VCaP (cell line): ENCODE data around the gene SRD5A1.

Experiments used
- H3K27ac ChIP-seq: fragments of 450-650 bp; 2 replicates; pipeline ENCODE4 v1.5.1; 2017
- TF ChIP-seq, protein P1 (sequence below): fragments of 450-650 bp; conservative IDR thresholded peaks from 2 replicates; pipeline ENCODE4 v1.5.1; 2017; ENCODE audit warnings: mild to moderate bottlenecking, moderate library complexity

SRD5A1 gene

DNA sequence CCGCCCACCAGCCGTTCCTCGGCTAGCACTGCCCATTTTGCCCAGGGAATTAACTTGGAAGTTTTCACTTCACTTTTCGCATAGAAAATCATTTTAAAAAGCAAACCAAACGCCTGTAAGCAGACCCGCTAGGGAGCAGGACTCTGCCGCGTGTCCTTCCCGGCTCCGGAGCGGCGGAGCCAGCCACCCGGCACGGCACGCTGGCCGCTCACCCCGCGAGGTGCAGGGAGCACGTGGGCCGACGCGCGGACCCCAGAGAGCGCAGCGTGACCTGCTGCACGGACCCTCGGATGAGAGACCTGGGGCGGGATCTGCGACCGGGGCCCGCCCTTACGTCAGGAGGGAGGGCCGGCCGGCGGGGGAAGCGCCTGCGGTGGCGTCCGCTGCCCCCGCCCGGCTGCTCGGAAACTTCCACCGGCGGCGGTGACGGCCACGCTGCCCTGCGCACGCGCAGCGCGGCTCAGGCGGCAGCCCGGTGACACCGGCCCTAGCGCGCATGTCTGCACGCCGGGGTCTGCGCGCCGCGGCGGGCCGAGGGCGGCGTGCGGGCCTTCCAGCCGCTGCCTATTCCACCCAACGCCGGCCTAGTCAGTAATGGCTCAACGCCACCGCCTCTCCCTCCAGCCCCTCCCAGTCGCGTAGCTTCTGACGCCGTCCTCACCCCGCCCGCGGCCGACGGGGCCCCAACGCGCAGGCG, 79.5 kb downstream of the SRD5A1 start:
- TF ChIP-seq, protein P1, sequence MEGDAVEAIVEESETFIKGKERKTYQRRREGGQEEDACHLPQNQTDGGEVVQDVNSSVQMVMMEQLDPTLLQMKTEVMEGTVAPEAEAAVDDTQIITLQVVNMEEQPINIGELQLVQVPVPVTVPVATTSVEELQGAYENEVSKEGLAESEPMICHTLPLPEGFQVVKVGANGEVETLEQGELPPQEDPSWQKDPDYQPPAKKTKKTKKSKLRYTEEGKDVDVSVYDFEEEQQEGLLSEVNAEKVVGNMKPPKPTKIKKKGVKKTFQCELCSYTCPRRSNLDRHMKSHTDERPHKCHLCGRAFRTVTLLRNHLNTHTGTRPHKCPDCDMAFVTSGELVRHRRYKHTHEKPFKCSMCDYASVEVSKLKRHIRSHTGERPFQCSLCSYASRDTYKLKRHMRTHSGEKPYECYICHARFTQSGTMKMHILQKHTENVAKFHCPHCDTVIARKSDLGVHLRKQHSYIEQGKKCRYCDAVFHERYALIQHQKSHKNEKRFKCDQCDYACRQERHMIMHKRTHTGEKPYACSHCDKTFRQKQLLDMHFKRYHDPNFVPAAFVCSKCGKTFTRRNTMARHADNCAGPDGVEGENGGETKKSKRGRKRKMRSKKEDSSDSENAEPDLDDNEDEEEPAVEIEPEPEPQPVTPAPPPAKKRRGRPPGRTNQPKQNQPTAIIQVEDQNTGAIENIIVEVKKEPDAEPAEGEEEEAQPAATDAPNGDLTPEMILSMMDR, result peak; percentile 0; the same call in 1 of the 2 replicates
- peak overlapping the region; percentile 98 for H3K27ac ChIP-seq

DNA sequence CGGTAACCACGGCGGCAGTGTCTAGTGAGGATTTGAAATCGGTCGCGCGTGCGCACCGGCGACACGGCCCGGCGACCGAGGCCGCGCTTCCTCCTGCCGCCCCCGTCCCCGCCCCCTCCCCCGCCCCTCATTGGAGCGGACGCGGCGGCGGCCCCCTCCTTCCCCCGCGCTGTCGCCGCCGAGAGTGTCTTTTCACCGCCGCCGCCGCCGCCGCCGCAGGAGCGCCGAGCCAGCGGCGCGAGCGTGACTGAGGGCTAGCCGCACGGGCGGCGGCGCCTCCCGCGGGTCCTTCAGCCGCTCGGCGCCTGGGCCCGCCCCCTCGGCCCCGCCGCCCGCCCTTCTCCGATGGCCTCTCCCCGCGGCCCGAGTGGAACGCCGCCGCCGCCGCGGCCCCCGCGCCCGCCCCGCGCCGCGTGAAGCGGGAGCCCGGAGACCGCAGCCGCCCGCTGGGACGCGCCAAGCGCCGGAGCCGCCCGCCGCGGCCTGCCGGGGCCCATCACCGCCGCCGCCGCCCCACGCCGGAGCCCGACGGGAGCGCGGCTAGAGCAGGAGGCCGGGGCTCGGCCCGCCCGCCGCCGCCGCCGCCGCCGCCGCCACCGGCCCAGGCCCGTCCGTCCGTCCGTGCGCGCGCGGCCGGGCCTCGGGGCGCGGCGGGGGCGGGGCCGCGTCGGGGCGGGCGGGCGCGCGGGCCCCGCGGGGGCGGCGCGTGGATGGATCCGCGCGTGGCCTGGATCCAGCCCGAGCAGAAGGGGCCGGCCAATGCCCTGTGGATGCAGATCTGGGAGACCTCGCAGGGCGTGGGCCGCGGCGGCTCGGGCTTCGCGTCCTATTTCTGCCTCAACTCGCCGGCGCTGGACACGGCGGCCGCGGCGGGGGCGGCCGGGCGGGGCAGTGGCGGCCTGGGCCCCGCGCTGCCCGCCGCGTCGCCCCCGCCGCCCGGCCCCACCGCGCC, 80.3 kb downstream of the SRD5A1 start, which contains the start of gene TENT4A:
Gene TENT4A (plus strand): TSS at position 159 of the 952 bp plus-strand sequence. CDS start 552 bp downstream, at position 711.
- TF ChIP-seq, protein P1, result no peak
- H3K27ac ChIP-seq, result peak within 1 kb of the TSS; percentile 98

DNA sequence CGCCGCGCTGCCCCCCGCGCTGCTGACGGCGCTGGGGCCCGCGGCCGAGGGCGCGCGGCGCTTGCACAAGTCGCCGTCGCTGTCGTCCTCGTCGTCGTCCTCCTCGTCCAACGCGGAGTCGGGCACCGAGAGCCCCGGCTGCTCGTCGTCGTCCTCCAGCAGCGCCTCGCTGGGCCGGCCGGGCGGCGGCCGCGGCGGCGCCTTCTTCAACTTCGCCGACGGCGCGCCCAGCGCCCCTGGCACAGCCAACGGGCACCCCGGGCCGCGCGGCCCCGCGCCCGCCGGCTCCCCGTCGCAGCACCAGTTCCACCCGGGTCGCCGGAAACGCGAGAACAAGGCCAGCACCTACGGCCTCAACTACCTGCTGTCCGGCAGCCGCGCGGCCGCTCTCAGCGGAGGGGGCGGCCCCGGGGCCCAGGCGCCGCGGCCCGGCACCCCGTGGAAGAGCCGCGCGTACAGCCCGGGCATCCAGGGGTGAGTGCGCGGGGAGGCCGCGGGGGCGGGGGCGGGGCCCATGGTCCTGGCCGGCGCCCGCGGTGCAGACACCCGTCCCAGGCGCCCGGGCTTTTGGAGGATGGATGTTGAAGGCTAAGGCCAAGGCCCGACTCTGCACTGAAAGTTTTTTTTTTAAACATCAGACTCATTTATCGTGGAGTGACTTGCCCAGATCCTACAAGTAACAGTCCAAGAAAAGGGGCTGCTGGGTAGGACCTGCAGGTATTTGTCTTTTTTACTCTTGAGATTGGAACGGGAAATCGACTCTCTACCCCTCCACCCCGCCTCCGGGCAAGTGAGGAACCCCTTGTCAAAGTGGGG, 81.2 kb downstream of the SRD5A1 start:
- peak overlapping the region; percentile 98 for H3K27ac ChIP-seq
- TF ChIP-seq, protein P1, result no peak

DNA sequence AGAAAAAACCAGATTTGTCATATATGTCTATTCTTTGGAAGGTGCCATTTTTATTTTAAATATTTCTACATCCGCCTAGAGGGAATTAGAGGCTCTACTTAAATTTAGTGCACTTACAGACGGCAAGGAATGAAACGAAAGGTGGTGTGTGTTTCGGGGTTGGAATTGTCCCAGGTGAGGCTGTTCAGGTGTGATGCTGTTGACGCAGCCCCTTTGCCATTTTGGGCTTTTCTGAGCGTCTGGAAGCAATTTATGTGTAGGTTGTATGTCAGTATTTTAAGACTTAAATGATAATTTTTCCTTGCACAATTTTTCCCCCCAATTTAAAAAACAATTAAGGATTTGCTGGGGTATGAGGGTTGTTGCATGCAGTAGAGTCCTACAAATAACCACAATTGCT, 82.0 kb downstream of the SRD5A1 start:
- H3K27ac ChIP-seq, result peak overlapping the region; percentile 98; the same call in 1 of the 2 replicates
- TF ChIP-seq, protein P1, result no peak

DNA sequence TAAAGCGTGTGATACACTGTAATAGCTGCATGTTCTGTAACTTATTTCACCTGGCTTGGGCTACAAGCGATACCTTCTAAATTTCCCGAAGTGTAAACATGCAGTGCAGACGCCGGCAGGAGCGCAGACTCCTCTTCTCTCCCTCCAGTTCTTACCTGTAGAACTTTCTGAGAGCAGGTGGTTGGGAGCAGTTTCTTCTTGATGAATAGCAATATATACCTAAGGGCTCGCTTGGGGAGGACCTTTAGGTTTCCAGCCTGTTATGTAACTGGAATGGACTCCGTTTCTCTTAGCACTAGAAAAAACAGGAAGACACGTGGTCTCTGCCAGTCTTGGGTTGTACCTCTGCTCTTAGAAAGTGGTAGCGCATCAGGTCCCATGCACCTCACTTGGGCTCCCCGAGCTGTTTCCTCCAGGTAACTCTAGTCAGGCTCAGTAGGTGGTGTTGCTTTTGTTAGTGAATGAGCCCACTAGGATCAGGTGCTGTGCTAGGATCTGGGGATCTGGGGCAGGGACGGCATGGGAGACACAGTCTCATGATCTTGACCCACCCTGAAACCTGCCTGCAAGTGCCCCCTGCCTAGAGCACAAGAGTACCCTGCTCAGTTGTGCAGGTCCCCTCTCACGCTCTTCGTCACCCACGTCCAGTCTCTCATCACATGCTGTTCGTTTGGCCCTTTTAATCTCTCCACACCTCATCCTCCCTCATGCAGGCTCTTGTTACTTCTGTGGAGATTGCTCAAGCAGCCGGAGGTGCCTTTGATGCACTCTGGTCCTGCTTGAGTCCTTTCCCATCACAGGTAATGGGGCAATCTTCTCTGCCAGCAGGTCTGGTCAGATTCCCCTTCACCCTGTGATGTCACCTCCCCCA, 82.8 kb downstream of the SRD5A1 start:
- H3K27ac ChIP-seq, result peak overlapping the region; percentile 98; the same call in 1 of the 2 replicates
- TF ChIP-seq, protein P1, result no peak

DNA sequence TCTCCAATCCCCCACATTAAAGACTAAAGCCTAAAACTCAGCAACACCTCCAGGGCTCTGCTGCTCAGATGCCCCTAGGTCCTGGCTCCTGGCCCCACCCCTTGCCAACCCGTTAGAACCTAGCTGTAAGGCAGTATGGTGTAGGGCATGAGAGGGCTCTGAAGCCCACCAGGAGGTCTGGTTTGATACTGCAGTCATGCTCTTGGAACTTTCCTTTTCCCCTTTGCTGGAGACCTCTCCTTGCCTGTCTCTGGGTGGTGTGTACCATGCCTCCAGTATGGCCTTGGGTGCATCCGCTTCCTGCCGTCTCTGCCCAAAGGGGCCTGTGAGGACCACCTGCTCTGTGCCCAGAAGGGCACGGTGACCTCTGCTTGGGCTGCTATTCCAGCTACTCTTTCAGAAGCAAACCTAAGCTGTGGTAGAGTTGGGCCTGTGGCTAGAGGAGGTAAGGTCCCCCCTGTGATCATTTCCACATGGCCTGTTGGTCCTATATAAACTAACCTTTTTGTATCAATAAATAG, 83.4 kb downstream of the SRD5A1 start:
- H3K27ac ChIP-seq, result no peak overlapping the region
- TF ChIP-seq, protein P1, result no peak
